22Rv1 (cell line): ENCODE data around the gene CNNM4.

Source experiments
- H3K27ac ChIP-seq: fragments of 450-650 bp; 2 replicates; pipeline ENCODE4 v1.5.1; 2017
- ZFX ChIP-seq: fragments of 450-650 bp; IDR thresholded peaks from 2 replicates; pipeline ENCODE4 v1.6.1; 2017; ENCODE audit warnings: antibody characterized with exemption, borderline replicate concordance
- TF ChIP-seq, protein P1 (sequence below): fragments of 450-650 bp; IDR thresholded peaks from 2 replicates; pipeline ENCODE4 v1.5.1; 2017; ENCODE audit warnings: mild to moderate bottlenecking

The CNNM4 gene

DNA sequence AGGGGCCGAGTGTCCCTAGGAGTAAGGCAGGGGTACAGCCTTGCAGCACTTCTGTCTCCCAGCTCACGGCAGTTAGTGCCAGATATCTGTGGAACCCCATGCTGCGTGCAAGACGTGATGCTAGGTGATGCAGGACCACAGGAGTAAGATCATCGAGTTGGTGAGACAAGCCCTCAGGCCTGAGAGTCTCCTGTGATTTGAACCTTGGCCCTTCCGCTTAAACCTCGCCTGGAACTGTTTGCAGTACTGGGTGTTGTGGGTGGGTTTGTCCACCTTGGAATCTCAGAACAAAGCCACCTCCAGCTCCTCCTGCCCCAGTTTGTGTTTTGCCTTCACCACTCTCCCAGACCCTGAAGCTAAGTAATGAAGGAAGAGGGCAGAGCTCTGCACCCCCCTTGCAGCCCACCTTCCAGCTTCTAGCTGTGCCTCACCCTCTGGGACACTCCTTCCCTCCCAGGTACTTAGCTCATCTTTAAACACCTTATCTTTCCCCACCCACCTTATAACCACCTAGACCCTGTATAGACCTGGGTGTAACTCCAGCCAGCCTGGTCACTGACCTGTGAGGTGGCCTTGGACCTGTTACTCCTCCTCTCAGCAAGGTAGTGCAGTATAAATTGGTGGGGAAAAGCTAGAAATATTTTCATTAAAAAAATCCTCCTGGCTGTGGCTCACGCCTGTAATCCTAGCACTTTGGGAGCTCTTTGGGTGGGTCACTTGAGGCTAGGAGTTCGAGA, 6.6 kb downstream of the CNNM4 start:
- TF ChIP-seq, protein P1, sequence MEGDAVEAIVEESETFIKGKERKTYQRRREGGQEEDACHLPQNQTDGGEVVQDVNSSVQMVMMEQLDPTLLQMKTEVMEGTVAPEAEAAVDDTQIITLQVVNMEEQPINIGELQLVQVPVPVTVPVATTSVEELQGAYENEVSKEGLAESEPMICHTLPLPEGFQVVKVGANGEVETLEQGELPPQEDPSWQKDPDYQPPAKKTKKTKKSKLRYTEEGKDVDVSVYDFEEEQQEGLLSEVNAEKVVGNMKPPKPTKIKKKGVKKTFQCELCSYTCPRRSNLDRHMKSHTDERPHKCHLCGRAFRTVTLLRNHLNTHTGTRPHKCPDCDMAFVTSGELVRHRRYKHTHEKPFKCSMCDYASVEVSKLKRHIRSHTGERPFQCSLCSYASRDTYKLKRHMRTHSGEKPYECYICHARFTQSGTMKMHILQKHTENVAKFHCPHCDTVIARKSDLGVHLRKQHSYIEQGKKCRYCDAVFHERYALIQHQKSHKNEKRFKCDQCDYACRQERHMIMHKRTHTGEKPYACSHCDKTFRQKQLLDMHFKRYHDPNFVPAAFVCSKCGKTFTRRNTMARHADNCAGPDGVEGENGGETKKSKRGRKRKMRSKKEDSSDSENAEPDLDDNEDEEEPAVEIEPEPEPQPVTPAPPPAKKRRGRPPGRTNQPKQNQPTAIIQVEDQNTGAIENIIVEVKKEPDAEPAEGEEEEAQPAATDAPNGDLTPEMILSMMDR = no peak
- no peak for TF ChIP-seq ZFX
- no peak overlapping the region for H3K27ac ChIP-seq

DNA sequence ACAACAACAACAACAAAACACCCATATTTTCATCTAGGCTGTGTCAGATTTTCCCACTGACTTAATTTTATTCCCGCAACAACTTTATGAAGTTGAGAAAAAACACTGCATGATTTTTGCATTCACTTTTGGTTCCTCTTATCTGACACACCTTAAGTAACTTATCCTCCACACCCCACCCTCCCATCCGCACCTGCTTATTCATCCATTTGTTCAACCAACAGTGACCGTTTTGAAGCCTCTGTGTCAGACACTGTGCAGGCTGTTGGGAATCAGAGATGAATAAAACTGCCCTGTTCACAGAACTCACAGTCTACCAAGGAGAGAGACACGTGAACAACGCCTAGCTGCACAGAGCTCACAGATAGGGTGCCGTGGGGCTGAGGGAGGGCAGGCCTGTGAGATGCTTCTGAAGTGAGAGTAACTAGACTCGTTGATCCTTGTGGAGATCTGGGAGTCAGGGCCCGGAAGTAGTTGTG, 7.4 kb downstream of the CNNM4 start:
- TF ChIP-seq ZFX = no peak
- TF ChIP-seq, protein P1 = no peak
- H3K27ac ChIP-seq = no peak overlapping the region

DNA sequence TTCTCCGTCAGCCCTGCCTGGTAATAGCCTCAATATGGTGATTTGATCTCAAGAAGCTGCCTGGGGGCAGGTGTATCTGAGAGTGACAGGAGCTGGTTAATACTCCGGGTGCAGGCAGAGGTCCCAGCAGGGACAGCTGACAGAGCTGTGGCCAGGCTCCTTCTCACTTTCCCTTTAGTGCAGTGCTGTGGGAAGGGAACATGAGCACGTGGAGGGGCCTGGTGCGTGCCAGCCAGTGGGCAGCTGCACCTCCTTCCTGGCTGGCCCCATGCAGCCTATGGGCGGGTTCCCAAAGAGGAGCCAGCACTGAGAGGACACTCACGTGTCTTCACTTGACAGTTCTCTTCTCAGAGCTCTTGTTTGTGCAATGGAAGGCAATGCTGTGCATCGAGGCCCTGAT, 9.1 kb downstream of the CNNM4 start:
- 0 out of 2 replicates have a peak overlapping the region, but pooled peaks have one; percentile 4 for H3K27ac ChIP-seq
- TF ChIP-seq ZFX = no peak
- TF ChIP-seq, protein P1 = no peak

- H3K27ac ChIP-seq = 0 out of 2 replicates have a peak overlapping the region, but pooled peaks have one; percentile 4
These were observed 9.9 kb downstream of the CNNM4 start for GRCh38 chr2:96770442-96771202.

DNA sequence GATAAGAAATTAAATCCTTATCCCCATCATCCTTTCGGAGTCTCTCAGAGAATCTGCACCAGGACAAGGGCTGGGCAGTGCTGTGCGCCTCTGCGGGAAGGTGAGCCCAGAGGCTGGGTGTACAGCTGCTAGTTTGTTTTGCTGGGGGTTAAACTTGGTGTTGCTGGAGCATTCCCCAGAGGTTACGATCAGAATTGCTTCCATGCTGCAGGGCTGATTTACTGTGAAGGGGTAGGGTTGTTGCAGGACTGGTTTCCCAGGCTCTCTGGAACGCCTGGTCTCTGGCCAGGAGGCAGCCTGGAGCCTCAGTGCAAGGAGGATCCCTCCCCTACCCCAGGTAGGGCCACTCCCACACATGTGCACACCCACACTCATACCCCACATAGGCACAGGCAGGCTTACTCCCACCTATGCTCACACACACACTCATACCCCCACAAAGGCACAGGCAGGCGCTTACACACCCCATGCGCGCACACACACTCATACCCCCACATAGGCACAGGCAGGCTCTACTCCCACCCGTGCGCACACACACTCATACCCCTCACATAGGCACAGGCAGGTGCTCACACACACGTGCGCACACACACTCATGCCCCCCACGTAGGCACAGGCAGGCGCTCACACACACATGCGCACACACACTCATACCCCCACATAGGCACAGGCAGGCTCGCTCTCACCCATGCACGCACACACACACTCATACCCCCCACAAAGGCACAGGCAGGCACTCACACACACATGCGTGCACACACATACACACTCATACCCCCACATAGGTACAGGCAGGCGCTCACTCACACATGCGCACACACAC, 11.3 kb downstream of the CNNM4 start:
- no peak for TF ChIP-seq ZFX
- TF ChIP-seq, protein P1 = 0 out of 2 replicates have a peak, but pooled peaks have one; percentile 14
- peak overlapping the region; percentile 54 for H3K27ac ChIP-seq

More at GRCh38 chr2:96770442-96771202, 9.9 kb downstream of the CNNM4 start:
- TF ChIP-seq ZFX = no peak
- TF ChIP-seq, protein P1 = no peak

DNA sequence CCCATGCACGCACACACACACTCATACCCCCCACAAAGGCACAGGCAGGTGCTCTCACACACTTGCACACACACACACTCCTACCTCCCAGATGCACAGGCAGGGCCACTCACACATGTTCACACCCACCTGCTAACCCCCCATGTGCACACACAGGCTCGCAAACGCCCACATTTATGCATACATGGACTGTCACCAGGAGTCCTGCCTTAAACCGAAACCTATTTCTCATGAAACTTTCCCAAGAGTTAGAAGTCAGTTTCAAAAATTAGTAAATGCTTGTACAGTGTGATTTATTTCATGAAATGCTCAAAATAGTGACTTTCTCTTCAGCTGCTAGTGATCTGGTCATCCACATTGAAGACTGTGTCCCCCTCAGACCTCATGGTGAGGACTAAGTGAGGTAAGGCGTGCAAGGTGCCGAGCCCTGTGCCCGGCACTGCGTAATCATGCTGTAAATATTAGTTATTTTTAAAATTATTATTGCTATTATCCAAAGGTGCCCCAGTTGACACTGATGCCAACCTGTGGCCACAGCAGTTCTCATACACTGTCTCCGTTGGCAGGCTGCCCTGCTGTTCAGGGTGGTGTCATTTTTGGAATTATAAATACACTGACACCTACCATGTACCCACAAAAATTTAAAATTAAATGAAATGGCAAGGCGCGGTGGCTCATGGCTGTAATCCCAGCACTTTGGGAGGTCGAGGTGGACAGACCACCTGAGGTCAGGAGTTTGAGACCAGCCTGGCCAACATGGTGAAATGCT, 12.4 kb downstream of the CNNM4 start:
- H3K27ac ChIP-seq = no peak overlapping the region
- no peak for TF ChIP-seq ZFX
- TF ChIP-seq, protein P1 = no peak
